Testis (tissue), 2 donors: ENCODE measurements around the gene MCCC2.

Experiments used
- POLR2A ChIP-seq: fragments of 450-650 bp; IDR thresholded peaks from one replicate; pipeline ENCODE4 v1.6.1; 2017; ENCODE audit warnings: antibody characterized with exemption, mild to moderate bottlenecking, moderate library complexity
- TF ChIP-seq, protein P1 (sequence below), 3 experiments: fragments of 450-650 bp in 2 of 3; fragments of 200-600 bp in 1 of 3; sonication (generic) in 1 of 3; IDR thresholded peaks; one replicate each; pipeline ENCODE4 v1.5.1; 2016 to 2019; ENCODE audit warnings: antibody characterized with exemption in 3 of 3, mild to moderate bottlenecking in 2 of 3, moderate library complexity in 1 of 3

DNA sequence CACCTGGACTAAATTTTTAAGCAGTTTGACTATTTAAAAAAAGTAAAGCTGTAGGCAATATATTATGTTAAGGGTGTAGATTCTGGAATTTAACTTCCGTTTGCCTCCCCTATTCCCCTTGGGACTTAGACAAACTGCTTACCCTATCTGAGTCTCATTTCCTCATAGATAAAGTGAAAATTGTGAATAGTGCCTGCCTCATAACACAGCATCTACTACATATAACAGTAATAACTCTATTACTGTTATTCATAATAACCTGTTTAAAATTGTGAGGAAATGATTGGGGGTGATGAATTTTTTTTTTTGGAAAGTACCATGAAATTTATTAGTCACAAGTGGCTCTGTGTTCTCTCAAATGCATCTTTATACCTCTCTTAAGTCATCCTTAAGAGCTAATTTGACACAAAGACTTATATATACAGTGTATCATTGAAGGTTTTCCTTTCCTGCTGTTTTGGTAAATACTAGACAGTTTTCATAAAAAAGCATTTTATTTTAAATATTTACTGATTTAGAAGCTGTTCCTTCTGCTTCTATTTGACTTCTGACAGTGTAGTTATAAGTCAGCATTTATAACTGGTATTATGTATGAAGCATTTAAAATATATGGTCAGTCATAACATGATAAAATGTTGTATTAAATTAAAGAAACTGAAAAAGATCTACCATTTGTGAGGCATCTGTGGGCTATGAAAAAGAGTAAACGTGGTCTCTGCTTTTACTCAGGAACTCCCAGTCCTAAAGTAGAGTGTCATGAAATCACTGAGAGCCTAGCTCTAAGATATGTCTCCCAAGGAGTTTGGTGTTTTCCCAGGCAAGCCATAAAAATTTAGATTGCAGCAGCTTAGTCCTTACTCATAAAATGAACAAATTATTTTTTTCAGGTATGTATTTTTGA is 46.4 kb downstream of the MCCC2 start:
- TF ChIP-seq, protein P1, sequence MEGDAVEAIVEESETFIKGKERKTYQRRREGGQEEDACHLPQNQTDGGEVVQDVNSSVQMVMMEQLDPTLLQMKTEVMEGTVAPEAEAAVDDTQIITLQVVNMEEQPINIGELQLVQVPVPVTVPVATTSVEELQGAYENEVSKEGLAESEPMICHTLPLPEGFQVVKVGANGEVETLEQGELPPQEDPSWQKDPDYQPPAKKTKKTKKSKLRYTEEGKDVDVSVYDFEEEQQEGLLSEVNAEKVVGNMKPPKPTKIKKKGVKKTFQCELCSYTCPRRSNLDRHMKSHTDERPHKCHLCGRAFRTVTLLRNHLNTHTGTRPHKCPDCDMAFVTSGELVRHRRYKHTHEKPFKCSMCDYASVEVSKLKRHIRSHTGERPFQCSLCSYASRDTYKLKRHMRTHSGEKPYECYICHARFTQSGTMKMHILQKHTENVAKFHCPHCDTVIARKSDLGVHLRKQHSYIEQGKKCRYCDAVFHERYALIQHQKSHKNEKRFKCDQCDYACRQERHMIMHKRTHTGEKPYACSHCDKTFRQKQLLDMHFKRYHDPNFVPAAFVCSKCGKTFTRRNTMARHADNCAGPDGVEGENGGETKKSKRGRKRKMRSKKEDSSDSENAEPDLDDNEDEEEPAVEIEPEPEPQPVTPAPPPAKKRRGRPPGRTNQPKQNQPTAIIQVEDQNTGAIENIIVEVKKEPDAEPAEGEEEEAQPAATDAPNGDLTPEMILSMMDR (IDR thresholded peaks at IDR 0.05): no peak
- TF ChIP-seq POLR2A: no peak
